IPS-18c (cell line): ENCODE data around the gene B4GALT3.

Experiments
- H3K4me3 ChIP-seq: 2 replicates; pipeline ENCODE4 v1.7.0; 2013; ENCODE audit warnings: low read depth, mild to moderate bottlenecking, low read length, moderate library complexity; ENCODE audit not compliant: insufficient read depth
- H3K9me3 ChIP-seq: one replicate; pipeline ENCODE4 v1.6.1; 2013; ENCODE audit warnings: mild to moderate bottlenecking, low read length, moderate library complexity; ENCODE audit not compliant: control insufficient read depth, insufficient read depth

The B4GALT3 gene

GRCh38 chr1:161214369-161214768 lies 37.1 kb upstream of the B4GALT3 start:
- Histone ChIP-seq H3K9me3 (peaks cover 2% of the 10 kb centered on the region), H3K4me3 (no peak overlapping the region)

GRCh38 chr1:161209790-161210409 lies 32.6 kb upstream of the B4GALT3 start:
- Histone ChIP-seq H3K9me3 (peaks cover 2% of the 10 kb centered on the region), H3K4me3 (no peak overlapping the region)

DNA sequence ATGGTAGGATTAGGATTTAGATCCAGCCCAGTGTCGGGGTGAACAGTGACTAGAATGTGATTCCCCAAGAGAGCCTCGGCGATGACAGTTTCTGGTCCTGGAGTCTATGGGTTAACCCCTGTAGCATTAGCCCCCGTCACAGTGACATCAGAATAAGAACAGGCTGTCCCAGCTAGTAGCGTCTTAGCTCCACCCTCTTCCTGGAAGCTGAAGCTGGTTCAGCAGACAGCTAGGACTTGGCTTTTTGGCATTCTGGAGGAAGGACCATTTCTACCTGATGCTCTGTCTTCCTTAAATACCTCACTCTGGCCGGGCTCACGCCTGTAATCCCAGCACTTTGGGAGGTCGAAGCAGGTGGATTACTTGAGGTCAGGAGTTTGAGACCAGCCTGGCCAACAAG lies 29.9 kb upstream of the B4GALT3 start:
- peaks cover 2% of the 10 kb centered on the region for H3K9me3 ChIP-seq
- no peak overlapping the region; the same call in 1 of the 2 replicates for H3K4me3 ChIP-seq

DNA sequence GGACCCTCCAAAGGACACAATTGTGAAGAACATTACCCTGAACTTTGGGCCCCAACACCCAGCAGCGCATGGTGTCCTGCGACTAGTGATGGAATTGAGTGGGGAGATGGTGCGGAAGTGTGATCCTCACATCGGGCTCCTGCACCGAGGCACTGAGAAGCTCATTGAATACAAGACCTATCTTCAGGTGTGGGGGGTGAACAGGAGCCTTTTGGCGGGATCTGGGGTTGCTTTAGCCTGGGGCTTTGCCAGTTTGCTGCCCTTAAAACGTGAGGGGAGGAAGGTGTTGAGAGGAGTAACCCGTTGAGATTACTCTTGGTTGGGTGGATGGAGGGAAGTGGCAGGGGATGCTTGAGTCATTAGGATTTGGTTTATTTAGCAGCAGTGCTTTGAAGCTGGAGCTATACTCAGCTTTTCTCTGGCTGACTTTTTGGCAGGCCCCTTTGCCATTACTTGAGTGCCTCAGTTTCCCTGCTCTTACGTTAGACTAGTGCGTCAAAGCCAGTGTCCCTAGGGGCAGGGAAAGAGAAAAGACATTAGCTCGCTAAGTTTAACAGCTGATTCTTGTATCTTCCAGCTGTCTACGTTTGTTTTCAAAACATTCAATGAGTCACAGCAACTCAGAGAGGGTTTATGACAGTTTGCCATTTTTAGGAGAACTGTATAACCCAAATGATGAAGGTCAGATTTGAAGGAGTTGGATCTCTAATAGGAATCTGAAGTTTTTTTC lies 29.3 kb upstream of the B4GALT3 start:
- no peak overlapping the region for H3K4me3 ChIP-seq
- H3K9me3 ChIP-seq: peaks cover 2% of the 10 kb centered on the region

GRCh38 chr1:161201836-161202712 lies 24.8 kb upstream of the B4GALT3 start, which contains the start of gene NDUFS2:
Gene NDUFS2 (plus strand): TSS chr1:161202367. CDS start chr1:161202386, 19 bp downstream.
- no peaks in the 10 kb centered on the region for H3K9me3 ChIP-seq
- H3K4me3 ChIP-seq: peak within 1 kb of the TSS; percentile 93

GRCh38 chr1:161200992-161201835 lies 23.9 kb upstream of the B4GALT3 start:
- Histone ChIP-seq H3K4me3 (peak overlapping the region; percentile 93; the same call in 1 of the 2 replicates), H3K9me3 (no peaks in the 10 kb centered on the region)

DNA sequence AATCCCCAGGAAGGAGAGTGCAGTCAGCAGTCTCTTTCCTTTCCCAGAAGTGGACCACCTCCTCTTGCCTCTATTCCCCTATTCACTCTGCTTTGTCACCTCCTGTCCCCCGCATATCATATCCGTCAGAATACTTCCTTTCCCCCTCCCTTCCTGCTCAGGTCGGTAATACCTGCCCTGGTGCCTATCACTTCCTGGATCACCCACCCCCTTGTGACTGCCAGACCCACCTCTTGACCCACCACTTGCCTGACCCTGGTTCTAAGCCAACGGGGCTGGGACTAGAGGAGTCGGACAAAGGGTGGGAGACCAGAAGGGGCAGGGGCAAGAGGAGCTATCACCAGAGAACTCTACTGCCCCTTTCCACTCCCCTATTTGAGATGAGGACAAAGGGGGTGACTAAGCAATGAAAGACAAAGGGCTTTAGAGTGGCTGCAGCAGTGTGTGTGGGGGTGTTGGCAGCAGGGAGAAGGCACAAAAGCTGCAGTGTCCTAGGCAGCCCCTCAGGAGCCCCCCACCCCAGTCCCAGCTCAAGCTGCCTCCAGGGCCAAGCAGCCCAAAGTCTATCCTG lies 23.2 kb upstream of the B4GALT3 start:
- Histone ChIP-seq H3K4me3 (peak overlapping the region; percentile 26; the same call in 1 of the 2 replicates), H3K9me3 (no peaks in the 10 kb centered on the region)

DNA sequence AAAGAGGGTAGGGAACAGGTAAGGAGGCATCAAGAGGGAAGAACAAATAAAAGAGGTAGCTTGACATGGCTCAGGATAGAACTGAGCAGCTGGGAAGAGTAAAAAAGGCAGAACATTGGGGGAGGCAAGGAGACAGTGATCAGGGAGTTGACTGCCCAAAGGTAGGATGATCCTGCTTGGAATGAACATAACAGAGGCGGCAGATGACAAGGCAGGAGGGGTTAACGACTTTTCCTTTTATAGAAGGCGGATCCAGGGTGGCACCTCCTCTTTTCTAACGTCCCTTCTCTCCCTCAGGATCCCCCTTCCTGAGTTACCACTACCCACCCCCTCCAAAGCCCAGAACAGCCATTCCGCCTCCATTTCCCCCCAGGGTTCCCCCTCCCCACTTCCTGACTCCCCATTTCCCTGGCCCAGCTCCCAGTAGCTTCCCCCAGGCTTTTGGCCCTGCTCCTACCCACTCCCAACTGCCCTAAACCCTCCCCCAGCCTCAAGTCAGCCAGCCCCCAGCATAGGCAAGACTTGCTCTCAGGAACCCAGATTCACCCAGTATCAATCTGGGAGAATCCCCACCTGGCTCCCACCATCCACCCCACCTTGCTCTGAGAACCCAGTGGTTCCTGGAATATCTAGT lies 22.3 kb upstream of the B4GALT3 start:
- H3K4me3 ChIP-seq: 0 out of 2 replicates have a peak overlapping the region, but pooled peaks have one; percentile 15
- no peaks in the 10 kb centered on the region for H3K9me3 ChIP-seq

- Histone ChIP-seq H3K4me3 (peak within 1 kb of the TSS; percentile 45), H3K9me3 (no peaks in the 10 kb centered on the region)
Observed at GRCh38 chr1:161198897-161199431, 21.7 kb upstream of the B4GALT3 start, which contains the start of gene ADAMTS4. Gene ADAMTS4 (minus strand): TSS chr1:161199054. CDS start chr1:161198627, 427 bp downstream.

GRCh38 chr1:161198194-161198896 lies 21.0 kb upstream of the B4GALT3 start:
- H3K9me3 ChIP-seq: no peaks in the 10 kb centered on the region
- H3K4me3 ChIP-seq: peak overlapping the region; percentile 45

DNA sequence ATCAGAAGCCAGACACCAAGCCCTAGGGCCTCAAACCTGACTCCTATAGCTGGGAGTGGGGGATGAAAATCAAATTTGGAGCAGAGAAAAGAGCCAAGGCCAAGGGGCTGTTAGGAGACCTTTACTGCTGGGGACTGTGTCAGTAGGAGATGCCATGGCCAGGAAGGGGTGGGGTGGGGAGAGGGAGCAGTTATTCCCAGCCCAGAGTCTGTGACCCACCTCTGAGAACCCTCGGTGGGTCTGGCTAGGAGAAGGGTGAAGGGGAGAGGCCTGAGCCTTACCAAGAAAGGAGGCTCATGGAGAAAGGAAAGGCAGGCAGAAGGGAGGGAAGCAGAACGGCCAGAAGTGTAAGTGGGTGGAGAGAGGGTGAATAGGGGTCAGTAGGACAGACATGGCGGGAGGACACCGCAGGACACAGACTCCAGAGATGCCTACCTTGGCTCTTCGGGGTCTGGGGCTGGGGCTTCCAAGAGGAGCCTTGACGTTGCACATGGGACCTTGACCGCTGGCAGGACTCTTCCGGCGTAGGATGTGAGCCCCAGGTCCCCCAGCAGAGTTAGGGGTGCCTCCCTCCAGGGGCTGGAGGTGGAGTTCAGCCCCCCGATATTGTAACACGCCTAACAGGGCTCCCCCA lies 20.4 kb upstream of the B4GALT3 start:
- peak overlapping the region; percentile 45 for H3K4me3 ChIP-seq
- H3K9me3 ChIP-seq: no peaks in the 10 kb centered on the region

DNA sequence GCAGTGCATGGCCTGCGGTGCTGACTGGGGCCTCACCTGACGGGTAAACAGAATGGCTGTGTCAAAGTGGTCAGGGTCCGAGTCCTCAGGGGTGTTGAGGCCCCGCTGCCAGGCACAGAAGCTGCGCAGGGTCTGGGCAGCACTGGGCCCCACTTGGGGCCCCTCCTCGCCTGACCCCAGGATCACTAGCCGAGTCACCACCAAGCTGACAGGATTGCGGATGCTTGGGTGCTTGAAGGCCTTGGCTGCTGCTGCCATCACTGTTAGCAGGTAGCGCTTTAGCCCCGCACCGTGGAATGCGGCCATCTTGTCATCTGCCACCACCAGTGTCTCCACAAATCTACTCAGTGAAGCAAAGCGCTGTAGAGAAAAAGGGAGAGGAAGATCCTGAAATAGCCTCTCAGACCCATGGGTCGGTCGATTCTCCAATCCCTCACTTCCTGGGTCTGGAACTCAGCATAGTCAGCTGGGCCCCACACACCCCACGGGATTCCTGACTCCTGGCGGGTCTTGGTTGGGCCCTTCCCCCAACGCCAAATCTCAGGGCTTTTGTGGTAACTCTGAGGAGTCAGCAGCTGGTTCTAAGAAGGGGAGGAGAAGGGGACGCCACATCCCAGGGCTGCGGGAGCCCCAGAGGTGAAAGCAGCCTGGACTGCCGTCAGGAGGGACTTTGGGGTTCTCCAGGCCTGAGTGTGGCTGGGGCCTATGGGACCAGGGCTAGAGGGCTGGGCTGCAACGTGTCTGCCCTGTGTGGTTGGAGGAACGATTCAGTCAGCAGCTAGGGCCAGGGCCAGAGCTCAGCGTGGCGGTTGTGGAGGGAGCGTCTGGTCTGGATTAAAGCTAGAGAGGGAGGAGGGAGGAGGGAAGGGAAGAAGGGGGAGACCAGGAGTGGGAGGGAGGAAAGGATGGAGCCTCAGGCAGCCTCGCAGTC lies 19.5 kb upstream of the B4GALT3 start:
- Histone ChIP-seq H3K9me3 (no peaks in the 10 kb centered on the region), H3K4me3 (peak overlapping the region; percentile 45; the same call in 1 of the 2 replicates)

- Histone ChIP-seq H3K4me3 (no peak overlapping the region), H3K9me3 (no peaks in the 10 kb centered on the region)
Observed at GRCh38 chr1:161196111-161196510, 18.8 kb upstream of the B4GALT3 start.

GRCh38 chr1:161195171-161195570 lies 17.9 kb upstream of the B4GALT3 start:
- Histone ChIP-seq H3K9me3 (no peaks in the 10 kb centered on the region), H3K4me3 (no peak overlapping the region)
